LHCN-M2 (cell line): ENCODE measurements around the gene CCDC90B. TPM values are rescaled to one million over a fixed set of nuclear protein-coding genes. Genes with fewer than 3 reads are reported as not detected.
"Not testable (repeated sequence)": the region's sequence is repeated elsewhere in the genome, so short reads cannot be mapped to it uniquely, and the experiment has no call there.

Source experiments
- DNase-seq: peaks from one replicate; pipeline ENCODE4 v3.0.0-alpha.2; 2012; ENCODE audit warnings: low read depth
- polyA plus RNA-seq: library from polyadenylated mRNA; unstranded; fragments of >200 nt; gene quantifications from one replicate; pipeline ENCODE4 v1.2.1, GENCODE V29; 2012; ENCODE audit warnings: missing spikeins
- total RNA-seq: library from RNA; depleted of rRNA; stranded (reverse); fragments of >200 nt; gene quantifications from 2 replicates; pipeline ENCODE4 v1.2.3, GENCODE V29; 2014; rRNA removed

The CCDC90B gene, protein sequence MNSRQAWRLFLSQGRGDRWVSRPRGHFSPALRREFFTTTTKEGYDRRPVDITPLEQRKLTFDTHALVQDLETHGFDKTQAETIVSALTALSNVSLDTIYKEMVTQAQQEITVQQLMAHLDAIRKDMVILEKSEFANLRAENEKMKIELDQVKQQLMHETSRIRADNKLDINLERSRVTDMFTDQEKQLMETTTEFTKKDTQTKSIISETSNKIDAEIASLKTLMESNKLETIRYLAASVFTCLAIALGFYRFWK
- 86.2 and 97.6 TPM in 2 replicates for total RNA-seq
- 63.1 TPM for polyA plus RNA-seq

DNA sequence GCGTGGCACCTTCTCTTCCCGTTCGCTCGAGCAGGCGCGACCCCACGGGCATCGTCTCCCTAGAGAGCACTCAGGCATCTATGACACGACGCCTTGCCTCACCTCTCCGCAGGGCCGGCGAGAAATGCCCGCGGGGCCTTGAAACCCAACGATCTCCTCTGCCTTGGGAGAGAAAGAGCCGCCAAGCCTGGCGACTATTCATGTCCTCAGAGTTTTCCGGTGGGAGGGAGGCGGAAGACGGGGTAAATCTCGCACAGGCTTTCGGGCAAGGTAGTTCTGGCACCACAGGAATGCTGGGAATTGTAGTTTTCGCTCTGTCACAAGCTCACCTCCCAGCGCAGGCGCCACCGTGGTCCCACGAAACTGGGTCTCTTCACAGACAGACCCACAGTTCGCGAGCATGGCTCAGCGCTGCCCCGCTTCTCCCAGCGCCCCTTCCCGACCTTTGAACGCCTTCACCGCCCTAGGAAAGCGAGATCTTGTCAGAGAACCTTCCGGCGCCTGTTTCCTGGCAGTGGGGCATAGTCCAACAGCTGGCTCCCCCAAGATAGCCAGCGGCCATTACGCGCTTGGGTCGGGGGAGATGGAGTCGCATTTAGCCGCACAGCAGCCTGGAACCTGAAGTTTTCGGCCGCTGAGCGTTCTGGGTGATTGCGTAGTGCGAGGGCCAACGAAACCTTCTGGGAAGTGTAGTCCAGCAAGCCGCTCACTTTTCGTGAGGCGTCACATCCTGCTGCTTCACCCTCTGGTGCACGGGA, at the start of gene CCDC90B:
Gene CCDC90B, minus strand, starts transcription at position 597 of the 758 bp plus-strand sequence. Its CDS starts 395 bp downstream, at position 202.
- DNase-seq = peak; percentile 98

DNA sequence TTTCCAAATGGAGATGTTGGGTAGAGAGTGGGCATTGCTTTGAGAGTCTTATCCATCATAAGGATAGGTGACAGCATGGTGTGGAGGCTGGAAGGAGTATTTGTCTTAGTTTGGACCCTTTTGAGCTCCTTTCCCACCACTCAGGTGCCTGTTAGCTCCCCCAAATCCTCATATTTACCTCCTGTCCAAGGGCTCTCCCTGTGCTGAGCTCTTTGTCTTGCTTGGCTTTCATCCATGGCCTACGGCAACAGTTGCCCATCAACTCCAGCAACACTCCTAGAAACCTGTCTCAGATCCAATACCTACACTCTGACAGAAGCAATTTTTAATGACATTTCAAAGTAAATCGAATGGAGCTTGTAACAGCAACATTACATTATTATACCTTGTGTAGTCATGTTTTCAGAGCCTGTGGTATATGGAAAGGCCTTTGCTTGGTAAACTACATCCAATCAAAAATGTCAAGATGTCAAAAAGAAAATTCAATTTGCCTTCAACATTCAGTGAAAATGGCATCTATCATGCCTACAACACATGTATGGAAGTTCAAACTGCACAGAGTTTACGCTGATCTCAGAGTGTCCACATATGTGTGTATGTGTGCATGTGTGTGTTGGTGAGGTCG, 49.4 kb upstream of the CCDC90B start:
- no peak for DNase-seq

DNA sequence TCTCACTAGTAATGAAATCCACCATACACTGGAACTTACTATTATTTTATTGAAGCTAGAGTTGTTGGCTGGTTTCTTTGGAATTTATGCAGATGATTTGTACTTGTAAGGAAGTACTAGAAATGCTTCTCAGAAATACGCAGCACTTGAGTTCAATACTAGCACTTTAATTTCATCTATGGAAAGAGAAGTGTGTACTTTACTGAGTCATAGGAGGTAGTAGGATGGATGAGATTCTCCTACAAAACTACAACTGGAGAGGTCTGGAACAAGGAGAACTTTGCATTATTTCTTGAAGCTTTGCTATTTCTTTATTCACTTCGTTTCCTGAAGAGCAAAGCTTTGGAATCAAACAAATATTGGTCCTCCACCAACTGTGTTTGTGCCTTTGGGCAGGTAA, 44.1 kb upstream of the CCDC90B start:
- no peak for DNase-seq

DNA sequence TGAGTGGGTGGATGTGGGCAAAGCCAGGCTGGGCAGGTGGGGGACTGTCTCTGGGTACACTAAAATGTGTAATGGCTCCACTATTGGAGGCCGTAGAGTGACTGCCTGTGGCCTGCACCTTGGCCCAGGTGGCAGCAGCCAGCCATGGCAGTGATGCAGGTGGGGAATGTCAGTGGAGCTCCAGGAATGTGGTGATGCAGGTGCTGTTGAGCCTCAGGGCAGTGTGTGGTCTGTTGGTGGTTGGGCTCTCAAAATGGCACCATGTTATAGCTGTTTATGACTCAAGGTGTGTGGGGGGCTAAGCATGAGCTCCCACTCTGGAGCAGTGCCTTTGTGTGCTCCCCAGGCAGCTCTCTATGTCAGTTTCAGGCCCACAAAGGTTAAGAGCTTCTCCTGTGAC, 40.2 kb upstream of the CCDC90B start:
- DNase-seq = no peak

DNA sequence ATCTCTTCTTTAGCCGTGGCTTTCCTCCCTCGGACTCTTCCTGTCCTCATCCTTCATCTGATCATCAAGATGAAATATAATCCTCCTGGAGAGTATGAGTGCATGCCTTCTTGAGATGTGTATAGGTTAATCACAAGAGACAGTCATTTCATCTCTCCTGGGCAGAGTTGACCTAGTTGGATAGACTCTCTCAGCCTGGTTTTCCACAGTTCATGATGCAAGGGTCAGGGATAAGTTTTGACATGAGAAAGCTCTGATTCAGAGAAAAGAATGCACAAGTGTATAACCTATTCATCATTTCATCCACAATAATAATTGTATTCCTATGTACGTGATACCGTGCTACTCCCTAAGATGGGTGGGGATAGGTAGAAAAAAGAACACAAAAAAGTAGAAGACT, 33.2 kb upstream of the CCDC90B start:
- DNase-seq = no peak

DNA sequence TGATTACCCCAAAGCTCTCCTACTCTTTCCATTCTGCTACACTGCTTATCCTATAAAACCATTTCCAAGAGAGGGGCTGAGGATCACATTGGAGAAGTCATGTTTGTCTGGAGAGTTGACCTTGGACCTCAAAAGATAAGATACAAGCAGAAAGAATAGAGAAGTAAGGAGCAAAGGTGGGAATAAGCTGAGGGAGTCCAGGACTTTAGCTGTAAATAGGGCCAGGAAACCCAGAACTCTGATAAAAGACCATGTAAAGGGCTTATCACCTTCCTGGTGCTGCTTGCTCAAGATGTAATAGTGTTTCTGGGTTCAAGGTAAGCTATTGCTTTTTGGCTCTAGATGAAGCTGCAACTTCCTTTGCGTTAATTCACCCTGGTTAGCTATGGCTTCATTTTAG, 32.8 kb upstream of the CCDC90B start:
- DNase-seq = no peak

DNA sequence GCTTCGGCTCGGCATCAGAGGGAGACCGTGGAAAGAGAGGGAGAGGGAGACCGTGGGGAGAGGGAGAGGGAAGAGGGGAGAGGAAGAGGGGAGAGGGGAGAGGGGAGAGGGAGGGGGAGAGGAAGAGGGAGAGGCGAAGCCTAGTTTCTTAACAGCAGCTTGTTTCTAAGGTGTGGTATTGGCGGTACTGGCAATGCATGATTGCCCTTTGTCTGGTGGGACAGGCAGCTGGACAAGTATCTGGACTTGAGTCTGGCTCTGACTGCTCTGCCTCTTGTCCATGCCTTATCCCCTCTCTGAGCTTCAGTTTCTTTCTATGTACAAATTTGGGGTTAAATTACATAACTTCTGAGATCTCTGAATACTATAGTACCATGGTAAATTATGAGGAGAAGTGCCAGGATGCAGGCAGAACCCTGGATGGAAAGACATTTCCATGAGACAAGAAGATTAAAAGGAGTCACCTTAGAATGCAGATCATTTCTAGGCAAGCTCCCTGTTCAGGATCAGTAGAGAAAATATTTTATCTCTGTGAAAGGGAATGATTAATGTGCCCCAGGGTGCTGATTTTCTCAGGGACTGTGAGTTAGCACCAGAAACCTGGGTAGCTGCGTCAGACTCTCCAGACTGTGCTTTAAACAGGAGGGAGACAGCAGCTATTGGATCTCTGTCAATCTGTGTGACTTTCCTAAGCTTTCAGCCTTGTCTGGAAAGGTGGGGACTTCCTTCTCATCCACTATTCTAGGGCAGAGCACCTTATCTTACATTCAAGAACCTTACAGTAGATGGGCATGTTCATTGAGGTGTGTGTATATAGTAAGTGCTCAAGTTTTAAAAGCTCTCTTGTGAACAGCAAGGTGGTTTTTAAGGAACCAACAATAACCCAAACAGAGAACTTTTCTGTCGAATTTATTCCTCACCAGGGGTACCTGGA, 31.9 kb upstream of the CCDC90B start:
- DNase-seq = no peak

DNA sequence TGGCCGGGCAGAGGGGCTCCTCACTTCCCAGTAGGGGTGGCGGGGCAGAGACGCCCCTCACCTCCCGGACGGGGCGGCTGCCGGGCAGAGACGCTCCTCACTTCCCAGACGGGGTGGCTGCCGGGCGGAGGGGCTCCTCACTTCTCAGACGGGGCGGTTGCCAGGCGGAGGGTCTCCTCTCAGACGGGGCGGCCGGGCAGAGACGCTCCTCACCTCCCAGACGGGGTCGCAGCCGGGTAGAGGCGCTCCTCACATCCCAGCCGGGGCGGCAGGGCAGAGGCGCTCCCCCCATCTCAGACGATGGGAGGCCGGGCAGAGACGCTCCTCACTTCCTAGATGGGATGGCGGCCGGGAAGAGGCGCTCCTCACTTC, 30.7 kb upstream of the CCDC90B start:
- not testable (repeated sequence) for DNase-seq

DNA sequence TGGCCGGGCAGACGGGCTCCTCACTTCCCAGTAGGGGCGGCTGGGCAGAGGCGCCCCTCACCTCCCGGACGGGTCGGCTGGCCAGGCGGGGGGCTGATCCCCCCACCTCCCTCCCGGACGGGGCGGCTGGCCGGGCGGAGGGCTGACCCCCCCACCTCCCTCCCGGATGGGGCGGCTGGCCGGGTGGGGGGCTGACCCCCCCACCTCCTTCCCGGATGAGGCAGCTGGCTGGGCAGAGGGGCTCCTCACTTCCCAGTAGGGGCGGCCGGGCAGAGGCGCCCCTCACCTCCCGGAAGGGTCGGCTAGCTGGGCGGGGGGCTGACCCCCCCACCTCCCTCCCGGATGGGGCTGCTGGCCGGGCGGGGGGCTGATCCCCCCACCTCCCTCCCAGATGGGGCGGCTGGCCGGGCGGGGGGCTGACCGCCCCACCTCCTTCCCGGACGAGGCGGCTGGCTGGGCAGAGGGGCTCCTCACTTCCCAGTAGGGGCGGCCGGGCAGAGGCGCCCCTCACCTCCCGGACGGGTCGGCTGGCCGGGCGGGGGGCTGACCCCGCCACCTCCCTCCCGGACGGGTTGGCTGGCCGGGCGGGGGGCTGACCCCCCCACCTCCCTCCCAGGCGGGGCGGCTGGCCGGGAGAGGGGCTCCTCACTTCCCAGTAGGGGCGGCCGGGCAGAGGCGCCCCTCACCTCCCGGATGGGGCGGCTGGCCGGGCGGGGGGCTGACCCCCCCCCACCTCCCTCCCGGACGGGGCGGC, 30.2 kb upstream of the CCDC90B start:
- DNase-seq = not testable (repeated sequence)

DNA sequence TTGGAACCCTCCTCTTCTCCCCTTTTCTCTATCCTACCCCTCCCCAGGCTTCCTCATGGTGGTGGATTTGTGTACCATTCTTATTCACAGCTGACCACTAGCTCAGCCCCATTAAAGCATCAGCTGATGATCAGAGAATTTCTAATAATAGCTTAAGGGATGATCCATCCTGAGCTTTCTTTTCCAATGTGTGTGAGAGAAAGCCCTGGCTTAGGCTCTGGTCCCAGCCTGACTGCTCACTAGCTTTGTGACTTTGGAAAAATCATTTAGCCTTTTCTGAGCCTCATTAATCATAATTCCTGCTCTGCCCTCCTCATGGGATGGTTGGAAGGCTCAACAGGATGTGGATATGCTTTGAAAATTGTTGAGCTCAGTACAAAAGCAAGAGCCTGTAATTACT, 26.3 kb upstream of the CCDC90B start:
- no peak for DNase-seq

DNA sequence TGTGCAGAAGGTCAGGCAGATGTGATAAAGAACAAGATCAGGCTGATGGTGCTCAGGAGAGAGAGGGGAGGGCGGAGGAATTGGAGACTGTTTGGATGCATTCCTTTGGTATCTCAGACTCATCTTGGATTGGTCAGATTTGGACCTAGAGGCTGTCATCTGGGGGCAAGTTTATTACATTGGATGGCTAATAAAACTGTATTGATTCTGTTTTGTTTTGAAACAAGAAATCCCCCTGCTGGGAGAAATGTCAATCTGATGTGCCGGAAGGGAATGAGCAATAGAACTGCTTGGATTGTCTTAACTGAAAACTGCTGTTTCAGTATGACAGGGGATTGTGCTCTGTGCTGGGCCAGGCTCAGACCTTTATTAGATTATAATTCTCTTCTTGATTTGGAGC, 25.5 kb upstream of the CCDC90B start:
- no peak for DNase-seq

DNA sequence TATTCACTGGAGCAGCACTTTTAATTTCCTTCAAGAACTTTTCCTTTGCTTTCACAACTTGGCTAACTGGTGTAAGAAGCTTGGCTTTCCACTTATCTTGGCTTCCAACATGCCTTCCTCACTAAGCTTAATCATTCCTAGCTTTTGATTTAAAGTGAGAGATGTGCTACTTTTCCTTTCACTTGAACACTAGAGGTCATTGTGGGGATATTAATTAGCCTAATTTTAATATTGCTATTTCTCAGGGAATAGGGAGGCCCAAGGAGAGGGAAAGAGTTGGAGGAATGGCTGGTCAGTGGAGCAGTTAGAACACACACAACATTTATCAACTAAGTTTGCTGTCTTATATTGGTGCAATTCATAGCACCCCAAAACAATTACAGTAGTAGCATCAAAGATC, 24.6 kb upstream of the CCDC90B start:
- DNase-seq = no peak

DNA sequence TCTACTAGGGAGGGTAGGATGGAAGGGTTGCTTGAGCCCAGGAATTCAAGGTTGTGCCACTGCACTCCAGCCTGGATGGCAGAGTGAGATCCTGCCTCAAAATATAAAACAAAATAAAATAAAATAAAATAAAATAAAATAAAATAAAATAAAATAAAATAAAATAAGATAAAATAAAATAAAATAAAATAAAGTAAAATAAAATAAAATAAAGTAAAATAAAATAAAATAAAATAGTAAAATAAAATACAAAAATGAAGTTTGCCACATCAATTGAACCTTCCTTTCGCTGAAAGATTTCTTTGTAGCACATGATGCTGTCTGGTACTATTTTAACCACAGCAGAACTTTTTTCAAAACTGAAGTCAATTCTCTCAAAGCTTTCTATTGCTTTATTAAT, 22.4 kb upstream of the CCDC90B start:
- not testable (repeated sequence) for DNase-seq

DNA sequence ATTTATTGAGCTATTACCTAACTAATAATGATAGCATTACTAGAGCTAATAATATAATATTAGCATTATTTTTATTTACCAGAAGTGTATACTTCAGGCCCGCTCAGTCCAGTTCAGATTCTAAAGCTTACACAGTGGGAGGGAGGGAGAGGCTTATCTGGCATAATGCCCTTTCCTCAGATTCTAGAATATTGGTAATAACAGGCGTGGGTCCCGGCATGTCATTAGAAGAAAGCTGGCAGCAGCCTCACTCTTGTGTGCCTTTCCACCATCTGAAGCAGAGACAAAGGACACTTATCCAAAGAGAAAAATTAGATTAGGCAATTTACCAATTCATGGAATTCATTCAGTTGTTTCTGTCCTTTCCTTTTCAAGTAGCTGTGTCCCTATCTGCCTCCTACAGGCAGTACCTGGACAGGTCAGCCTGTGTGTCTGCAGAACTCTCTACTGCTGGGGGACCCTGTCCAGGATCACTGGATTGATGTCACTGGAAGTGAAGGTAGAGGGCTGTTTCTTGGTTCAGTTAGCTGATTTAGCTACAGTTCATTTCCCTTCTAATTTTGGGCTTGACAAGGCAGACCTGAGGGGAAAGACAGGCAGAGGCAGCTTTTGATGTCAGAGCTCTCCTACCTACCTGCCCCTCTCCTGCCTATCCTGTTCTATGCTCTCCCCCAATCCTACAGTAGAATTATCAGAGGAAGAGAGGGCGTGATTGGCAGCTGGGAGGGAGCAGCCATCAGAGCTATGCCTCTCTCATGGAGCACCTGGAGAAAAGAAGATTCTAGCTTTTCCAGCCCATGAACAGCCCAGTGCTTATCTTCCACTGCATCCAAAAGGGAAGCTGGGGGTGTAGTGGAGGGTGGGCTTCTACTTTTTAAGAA, 20.3 kb upstream of the CCDC90B start:
- no peak for DNase-seq

DNA sequence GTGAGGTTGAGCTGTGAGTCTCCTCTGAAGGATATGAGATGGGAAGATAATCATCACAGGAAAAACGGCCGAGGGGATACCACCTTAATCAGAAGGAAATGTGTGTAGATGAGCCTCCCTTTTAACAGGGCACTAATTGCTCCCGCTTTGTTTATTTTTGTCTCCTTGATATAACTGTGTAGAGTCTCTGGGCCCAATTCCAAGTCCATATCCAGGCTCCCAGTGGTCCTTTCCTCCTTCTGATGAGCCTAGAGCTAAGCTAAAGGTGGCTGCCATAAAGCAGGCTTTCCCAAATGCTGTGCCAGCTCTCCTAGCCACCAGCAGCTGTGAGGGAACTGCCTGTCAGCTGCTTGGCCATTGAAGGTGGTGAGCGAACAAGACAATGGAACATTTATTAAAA, 17.1 kb upstream of the CCDC90B start:
- no peak for DNase-seq

DNA sequence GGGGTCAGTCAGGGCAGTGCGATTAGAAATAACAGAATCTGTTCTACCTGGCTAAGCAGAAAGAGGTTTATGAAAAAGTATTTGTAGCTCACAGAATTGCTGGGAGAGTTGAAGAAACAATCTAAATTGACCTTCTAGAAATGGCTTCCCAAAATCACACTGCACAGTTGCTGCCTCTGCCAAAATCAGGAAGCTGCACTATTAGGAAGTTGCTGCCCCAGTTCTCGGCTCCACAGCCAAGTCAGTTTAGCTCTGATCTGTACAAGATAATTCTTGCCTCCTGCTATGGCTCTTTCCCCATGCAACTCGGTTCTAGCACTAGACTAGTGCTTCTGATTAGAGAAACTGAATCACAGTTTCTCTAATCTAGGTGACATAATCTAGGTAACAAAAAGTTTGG, 16.0 kb upstream of the CCDC90B start:
- DNase-seq = no peak

DNA sequence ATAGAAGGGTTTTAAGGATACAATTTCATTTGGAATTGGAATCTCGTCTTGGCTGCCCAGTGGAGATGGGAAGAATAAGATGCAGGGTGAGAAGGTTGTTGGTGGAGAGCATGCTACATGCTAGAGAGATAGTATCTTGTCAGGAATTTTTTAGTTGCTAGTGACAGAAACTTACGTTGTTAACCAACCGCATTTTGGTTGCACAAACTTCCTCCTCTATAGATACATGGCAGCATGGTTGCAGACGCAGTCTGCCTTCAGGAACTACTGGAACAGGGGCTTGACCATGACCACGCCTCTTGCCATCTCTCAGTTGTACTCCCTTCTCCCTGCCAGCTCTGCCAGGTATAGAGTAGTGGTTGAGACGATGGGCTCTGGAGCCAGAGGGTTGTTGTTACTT, 13.5 kb upstream of the CCDC90B start:
- no peak for DNase-seq

DNA sequence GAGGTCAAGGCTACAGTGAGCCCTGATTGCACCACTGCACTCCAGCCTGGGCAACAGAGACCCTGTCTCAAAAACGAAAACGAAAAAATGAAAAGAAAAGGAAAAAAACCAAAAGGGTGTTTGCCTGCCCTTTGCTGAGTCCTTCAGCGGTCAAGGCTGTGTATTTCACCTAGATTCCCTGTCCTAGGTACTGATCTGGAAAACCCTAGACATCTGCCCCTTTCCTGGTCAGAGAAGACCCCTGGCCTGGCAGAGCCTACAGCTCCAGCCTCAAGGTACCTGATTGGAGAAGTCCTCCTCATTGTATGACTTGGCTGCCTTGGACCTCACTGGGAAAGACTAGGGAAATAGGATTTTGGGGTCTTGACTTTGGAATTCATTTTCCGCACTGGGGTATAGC, 8.0 kb upstream of the CCDC90B start:
- no peak for DNase-seq

DNA sequence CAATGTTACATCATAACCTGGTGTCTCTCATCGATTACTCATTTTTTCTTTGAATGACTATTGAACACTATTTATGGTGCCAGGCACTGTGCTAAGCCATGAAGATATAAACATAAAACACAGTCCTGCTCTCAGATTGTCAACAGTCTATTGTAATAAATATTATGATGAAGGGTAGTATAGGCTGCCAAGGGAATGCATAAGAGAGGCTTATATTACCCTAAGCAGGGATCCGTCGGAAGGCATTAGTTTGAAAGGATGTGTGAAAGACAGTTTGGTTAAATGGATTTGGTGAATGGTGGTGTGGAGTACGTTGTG, 7.2 kb upstream of the CCDC90B start:
- DNase-seq = no peak
